GF-D8 (cell line): ENCODE data around the gene SNX19.
"Not testable (repeated sequence)": the region's sequence is repeated elsewhere in the genome, so short reads cannot be mapped to it uniquely, and the experiment has no call there.

Experiments
- DNase-seq: peaks from one replicate; lab custom pipeline; 2025; lab: John Stamatoyannopoulos, UW

The SNX19 gene, protein sequence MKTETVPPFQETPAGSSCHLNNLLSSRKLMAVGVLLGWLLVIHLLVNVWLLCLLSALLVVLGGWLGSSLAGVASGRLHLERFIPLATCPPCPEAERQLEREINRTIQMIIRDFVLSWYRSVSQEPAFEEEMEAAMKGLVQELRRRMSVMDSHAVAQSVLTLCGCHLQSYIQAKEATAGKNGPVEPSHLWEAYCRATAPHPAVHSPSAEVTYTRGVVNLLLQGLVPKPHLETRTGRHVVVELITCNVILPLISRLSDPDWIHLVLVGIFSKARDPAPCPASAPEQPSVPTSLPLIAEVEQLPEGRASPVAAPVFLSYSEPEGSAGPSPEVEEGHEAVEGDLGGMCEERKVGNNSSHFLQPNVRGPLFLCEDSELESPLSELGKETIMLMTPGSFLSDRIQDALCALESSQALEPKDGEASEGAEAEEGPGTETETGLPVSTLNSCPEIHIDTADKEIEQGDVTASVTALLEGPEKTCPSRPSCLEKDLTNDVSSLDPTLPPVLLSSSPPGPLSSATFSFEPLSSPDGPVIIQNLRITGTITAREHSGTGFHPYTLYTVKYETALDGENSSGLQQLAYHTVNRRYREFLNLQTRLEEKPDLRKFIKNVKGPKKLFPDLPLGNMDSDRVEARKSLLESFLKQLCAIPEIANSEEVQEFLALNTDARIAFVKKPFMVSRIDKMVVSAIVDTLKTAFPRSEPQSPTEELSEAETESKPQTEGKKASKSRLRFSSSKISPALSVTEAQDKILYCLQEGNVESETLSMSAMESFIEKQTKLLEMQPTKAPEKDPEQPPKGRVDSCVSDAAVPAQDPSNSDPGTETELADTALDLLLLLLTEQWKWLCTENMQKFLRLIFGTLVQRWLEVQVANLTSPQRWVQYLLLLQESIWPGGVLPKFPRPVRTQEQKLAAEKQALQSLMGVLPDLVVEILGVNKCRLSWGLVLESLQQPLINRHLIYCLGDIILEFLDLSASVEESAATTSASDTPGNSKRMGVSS

DNA sequence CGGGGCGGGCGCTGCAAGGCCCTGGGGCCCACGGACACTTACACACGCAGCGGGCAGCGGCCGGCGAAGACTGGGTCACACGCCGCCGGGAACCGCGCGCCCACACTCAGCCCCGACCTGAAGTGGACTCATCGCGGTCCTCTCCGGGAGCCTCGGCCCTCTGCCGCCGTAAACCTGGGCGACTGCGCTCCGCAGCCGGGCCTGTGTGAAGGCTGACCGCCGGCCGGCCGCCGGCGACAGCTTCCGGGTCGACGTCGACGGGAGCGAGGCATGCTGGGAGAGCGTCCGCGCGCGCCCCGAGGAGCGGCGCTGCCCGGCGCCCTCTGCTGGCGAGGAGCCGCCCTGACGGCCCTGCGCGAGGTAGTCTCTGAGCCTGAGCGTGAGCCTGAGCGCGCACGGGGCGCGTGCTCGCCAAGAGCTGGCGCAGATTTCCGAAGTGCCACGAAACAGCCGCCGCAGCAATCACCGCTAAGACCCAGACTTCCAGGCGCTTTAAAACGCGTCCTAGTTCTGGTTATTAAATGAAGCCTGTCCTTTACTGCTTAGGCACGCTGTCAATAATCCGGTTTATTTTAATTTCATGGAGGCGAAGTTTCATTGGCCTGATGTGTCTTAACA is at the start of gene SNX19:
SNX19 (minus strand) TSS at position 242 of the 618 bp plus-strand sequence. CDS start 540 bp downstream, outside the sequence.
- peak; percentile 93 for DNase-seq

DNA sequence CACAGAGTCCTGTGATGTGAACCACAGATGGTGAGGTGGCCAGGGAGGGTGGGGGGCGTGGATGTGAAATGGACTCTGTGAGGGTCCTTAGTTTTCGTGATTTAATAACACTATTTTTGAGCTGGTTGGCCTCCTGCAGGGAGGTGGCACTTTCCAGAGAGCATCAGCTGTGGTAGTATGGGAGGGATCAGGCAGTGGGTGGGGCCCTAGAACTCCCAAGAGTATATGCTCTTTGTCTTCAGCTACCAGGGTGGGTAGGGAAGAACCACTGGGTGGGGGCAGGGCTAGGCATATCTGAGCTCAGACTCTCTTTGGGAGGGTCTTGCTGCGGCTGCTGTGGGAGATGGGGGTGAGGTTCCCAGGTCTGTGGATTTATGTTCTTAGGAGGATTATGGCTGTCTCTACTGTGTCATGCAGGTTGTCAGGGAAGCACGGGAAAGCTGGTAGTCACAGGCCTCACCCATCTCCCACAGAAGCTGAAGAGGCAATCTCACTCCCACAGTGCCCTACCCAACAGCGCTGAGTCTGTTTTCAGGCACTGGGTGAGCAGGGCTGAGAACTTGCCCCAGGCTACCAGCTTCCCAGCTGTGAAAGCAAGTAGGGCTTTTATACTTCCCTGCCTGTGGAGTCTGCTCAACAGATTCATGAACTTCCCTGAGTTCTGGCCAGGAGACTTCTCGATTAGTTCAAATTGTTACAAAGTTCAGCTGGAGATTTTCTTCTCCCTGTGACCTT is 47.9 kb upstream of the SNX19 start:
- DNase-seq, result no peak

DNA sequence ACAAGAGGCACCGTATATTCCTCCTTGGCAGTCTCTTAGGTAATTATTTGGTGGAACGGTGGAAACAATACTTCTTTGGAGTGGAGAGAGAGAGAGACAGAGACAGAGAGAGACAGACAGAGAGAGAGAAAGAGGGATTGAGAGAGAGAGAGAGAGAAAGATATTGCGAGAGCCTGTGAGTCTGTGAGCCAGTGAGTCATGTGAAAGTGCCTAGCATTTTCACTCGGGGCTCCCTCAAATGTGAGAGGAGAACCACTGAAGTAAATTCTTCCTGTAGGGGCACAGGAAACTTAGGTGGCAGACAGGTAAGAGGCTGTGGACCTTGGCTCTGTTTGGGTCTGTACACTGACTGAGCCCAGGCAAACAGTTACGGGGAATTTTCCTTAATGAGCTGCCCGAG is 31.6 kb upstream of the SNX19 start:
- no peak for DNase-seq

DNA sequence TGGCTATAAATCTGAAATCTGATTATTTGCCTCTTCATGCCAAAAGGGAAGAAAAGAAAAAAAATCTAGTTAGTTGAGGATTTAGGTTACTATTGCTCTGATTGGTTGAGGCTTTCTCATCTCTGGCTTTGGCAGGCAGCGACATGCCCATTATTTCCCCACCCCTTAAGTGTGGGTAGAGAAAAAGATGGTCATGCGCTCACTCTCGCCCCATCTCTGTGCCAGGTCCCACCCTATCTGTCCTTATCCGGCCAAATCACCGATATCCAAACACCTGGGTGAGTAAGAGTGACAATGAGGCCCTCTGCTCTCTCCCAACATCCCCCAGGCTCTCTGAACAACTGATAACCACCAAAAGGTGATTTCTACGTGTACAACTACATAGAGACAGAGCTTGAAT is 31.2 kb upstream of the SNX19 start:
- no peak for DNase-seq

DNA sequence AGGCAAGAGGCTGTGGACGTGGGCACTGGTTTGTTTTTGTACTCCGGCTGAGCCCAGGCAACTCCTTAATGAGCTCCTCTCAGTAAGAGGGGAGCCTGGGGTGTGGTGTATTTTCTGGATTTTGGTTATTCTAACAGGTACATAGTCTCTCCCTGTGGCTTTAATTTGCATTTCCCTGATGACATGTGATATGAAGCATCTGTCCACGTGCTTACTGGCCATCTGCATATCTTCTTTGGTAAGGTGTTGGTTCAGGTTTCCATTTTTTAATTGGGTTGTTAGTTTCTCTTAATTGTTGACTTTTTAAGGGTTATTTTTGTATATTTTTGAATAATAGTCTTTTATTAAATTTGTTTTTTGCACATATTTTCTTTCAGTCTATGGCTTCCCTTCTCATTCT is 30.8 kb upstream of the SNX19 start:
- no peak for DNase-seq

DNA sequence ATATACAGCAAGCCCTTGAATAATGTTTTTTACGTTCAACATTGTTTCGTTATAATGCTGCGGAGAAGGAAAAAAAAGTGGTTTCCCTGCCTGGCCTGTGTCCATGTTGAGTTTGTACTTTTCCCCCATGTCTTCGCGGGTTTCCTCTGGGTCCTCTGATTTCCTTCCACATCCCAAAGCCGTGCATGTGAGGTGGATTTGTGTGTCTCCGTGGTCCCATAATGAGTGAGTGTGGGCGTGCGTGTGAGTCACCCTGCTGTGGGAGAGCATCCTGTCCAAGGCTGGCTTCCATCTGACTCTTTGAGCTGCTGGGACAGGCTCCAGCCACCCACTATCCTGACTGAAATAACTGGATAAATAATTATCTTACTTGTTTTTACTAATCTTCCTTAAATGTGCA is 29.6 kb upstream of the SNX19 start:
- no peak for DNase-seq

DNA sequence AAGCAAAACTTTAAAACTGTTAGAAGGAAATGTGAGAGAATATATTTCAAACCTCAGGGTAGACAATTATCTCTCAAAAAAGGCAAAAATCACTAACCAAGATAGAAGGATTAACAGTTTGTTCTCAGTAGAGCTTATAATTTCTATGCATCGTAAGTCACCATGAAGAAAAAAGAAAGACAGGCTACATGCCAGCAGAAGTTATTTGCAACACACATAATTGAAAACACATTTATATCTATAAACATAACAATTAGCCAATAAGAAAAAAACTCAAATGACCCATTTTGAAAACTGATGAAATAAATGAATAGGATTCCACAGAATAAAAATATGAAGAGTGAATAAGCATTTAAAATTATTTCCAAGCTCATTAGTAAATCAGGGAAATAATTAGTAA is 24.4 kb upstream of the SNX19 start:
- no peak for DNase-seq

DNA sequence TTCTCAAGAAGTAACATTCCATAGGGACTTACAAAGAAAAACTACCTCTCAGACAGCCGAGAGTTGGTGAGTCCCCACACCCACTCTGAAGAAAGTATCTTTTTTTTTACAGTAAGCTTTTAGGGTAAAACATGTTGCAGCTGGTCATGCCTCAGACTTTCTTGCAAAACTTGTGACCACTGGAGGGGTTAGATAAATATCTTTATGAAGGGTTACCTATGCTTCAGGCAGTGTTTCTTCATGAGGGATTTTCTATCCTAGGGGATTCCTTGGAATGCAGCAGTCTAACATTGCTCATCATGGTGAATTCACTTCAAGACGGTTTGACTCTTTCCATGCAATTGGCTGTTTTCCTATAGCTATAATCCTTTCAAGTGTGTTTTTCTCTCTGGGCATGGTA is 20.8 kb upstream of the SNX19 start:
- no peak for DNase-seq

DNA sequence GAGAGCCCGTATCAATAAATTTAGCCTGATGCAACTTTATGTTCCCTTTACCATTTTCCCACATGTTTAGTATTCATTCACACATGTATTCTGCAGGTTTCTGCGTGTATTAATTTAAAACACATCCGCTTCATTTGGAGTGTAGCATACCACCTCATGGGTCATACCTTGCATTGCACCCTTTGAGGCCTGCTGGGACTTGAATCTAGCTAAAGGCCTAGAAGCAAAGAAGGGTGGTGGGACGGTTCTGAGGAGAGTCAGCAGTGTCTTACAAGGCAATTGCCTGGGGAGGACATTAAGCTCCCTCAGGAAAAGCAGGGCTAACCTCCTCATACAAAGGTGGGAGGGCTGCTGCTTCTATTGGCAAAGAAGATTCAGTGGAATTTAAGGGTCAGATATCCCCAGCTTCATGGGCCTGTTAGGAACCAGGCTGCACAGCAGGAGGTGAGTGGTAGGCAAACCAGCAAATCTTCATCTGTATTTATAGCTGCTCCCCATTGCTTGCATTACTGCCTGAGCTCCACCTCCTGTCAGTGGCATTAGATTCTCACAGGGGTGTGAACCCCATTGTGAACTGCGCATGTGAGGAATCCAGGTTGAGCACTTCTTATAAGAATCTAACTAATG is 15.9 kb upstream of the SNX19 start:
- DNase-seq, result no peak

DNA sequence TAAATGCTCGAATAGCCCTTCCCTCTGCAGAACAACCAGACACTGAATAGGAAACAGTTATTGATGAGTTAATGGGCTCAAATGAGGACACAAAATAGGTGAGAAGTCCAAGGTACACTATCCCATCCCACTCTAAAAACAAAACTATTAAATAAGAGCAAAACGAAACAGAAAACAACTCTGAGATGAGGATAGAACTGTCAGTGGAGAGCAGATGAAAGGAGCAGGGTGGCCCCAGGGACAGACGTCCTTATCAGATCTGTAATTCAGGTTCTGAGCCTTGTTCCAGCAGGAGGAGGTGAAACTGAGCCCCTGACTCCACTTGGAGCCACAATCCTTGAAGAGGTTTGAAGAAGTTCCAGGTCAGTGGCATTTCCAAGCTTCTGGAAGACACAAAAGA is 8.5 kb upstream of the SNX19 start:
- DNase-seq, result no peak

DNA sequence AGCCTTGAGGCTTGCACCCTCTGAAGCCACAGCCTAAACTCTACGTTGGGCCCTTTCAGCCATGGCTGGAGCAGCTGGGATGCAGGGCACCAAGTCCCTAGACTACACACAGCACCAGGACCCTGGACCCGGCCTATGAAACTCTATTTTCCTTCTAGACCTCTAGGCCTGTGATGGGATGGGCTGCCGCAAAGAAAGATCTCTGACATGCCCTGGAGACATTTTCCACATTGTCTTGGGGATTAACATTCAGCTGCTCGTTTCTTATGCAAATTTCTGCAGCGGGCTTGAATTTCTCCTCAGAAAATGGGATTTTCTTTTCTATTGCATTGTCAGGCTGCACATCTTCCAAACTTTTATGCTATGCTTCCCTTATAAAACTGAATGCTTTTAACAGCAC is 4.3 kb upstream of the SNX19 start:
- DNase-seq, result not testable (repeated sequence)

DNA sequence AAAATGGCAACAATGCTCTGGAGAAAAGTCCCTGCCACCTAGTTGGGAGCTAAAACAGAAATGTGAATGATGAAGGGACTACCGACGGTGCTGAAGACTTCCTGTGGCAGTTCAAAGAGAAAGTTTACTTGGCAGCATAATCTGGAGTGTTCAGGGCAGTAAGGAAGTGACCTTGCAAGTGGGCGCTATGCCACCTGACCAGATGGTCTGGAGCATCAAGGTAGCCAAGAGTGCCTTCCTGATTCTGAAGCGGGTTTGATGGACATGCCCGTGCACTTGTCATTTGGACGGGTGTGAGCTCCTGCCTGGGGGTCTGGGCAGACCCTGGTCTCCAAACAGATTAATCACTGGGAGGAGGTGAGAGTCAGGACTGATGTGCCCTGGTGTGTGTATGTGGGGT is 1.8 kb upstream of the SNX19 start:
- DNase-seq, result no peak

DNA sequence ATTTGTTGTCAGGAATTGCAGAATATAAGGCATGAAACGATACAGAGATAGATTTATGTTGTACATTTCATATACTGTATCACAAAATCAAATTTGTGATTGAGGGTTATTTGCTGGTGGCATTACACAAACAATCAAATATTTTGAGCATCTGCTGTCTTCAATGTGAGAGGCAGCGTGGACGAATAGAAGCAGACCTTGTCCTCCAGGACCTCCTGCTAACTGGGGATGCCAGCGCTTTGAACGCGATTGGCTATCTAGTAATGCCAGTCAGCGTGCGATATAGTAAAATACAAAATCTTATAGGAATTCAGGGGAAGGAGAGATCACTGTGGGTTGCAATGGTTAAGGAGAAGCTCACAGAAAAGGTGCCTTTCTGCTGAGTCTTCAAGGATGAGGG is 631 bp upstream of the SNX19 start:
- DNase-seq, result no peak

DNA sequence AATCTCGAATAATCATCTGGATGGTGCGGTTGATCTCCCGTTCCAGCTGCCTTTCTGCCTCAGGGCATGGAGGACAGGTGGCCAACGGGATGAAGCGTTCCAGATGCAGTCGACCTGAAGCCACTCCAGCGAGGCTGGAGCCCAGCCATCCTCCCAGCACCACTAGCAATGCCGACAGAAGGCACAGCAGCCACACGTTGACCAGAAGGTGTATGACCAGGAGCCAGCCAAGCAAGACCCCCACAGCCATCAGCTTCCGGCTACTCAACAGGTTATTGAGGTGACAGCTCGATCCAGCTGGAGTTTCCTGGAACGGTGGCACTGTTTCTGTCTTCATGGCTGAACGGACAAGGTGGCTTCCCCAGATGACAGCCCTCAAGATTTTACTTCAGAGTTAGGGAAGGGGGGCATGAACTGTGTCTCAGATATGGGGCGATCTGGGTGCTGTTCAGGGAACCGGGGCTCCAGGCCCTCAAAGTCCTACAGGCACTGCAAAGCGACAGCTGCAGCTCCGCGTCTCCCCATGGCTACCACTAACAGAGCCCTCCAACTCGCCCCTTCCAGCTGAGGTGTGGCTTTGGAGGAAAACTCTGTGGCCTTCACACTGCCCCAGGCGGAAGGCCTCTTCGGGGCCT is 559 bp downstream of the SNX19 start:
- DNase-seq, result no peak

DNA sequence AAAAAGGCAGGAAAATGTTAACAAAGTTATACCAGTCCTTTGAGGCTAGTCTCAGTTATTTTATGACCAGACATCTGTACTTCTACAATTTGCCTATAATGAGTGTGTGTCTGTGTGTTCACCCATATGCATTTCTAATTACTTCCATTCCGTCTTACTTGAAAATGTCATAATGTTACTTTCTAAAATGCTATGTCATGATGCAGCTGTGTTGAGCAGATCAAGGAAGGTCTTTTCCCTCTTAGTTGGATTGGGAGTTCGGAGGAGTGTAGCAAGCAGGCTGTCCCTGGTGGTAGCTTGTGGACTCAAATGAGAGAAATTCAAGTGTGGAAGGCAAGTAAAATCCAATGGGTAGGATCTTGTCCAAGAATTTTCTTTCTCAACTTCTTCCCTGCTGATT is 3.0 kb downstream of the SNX19 start:
- no peak for DNase-seq

DNA sequence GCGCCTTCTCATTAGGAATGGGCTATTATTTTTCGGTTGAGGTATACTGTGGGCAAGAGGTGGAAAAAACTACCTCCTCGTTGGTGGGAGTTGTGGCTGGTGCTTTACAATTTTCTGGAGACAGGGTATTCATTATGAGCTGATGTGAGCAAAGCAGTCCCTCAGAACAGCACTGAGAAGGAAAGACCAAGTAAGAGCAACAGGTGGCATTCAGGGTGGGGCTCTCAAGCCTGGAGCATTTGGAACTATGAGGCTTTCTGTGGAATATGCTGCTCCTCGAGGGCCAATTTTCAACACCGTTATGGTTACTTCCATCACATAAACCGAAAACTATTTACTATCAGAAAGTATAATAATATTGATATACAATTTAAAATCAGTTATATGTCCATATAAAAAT is 3.7 kb downstream of the SNX19 start:
- no peak for DNase-seq

DNA sequence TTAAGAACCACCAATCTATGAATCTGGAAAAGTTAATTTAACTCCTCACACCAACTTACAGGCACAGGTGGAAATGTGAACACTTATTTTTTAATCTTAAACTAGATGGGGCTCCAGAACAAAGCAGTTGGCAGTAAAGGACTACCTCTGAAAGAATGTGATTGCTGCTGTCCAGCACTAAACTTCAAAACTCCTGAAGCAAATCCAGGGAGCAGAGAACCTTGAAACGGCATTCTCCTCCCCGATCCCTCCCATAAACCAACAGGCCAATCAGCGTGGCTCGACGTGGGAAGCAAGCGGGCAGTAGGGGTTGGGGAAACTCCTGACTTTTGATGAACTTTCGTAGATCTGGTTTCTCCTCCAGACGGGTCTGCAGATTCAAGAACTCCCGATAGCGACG is 5.0 kb downstream of the SNX19 start:
- DNase-seq, result no peak

DNA sequence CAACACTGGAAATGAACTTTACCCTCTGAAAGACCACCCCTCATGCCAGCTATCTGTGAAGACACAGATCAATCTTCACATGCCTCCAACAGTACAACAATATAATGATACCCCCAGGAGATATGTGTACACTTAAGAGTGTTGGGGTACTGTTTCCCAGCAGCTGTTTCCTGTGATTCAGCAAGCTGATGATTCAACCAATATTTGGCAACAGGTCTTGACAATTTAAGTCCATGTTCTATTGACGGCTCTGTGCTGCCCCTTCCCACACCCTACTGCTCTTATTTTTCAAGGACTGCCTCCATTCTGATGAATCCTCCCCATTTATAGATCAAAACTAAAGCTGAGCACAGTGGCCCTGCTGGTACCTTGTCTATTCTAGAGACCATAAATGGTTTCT is 6.6 kb downstream of the SNX19 start:
- DNase-seq, result no peak

DNA sequence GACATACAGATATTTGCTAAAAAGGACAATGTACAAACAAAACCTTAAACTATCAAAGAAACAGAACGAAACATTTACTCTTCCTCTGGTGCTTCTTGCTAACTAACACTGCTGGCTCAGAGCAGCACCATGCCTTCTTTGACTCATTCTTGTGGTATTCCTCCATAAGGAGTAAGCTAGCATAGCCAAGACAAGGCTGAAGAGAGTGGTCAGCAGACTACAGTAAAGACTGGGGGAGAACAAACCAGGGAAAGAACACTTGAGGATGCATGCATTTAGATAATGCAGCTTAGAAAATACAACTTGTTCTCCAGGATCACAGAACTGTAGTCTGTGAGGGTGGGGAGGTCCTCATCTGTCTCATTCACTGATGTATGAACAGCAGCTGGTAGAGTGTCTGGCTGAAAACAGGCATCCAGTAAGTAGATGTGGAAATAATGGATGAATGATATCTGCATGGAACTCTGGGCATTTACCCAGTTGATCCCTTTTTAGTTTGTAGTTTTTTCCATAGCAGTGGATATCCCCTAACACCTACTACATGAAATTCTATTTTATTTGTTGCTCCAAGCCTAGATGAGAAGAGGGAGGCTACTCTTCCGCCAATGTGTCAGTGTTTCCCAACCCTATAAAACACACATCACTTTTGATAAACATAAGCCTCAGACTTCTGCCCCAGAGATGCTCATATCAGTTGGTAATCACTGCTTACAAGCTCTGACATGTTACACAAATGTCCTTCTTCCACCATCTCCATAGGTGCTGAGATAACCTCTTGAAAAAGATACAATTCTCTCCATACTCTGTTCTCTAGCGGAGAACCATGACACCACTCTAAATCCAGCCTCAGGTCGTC is 7.3 kb downstream of the SNX19 start:
- no peak for DNase-seq

DNA sequence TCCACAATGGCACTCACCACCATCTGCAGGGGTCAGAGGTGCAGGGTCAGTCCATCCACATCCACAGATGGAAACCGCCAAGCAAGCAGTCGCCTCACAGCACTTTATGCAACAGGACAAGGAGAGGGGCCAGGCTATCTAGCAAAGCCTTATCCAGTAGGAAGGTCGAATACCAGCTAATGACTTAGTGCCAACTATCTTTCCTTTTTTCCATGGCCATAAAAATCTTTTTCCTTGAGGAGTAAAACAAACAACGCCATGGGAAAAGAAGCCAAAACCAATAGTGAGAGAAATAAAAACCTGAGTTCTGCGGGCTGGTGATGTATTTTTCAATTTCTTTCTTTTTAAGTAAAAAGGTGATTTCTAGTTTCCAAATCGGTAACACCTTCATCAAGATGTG is 8.2 kb downstream of the SNX19 start:
- no peak for DNase-seq
